ENCODE measurements around the gene PLA2G2E.

GRCh38 chr1:19879227-19879626 lies 44.2 kb downstream of the PLA2G2E start:
- TF ChIP-seq POLR2A (IDR thresholded peaks at IDR 0.05) (no peak), CTCF (IDR thresholded peaks at IDR 0.05) (no peak)
